Right atrium auricular region (tissue), 2 donors: ENCODE measurements around the gene OTOG. TPM values are rescaled to one million over a fixed set of nuclear protein-coding genes. Genes with fewer than 3 reads are reported as not detected.

Source experiments
- DNase-seq: peaks from one replicate; pipeline ENCODE4 v3.0.0-alpha.2; 2019; ENCODE audit warnings: low spot score
- H3K27ac ChIP-seq, 2 donors: fragments of 200-600 bp; sonication (generic); 1 replicate in 1 of 2; 2 replicates in 1 of 2; pipeline ENCODE4 v1.5.1; 2016 to 2019
- H3K27me3 ChIP-seq, 2 donors: fragments of 200-600 bp; sonication (generic); one replicate each; pipeline versions ENCODE4 v1.5.1 to v1.6.0; 2017 to 2019
- H3K36me3 ChIP-seq: fragments of 200-600 bp; sonication (generic); one replicate; pipeline ENCODE4 v1.5.1; 2016
- H3K4me1 ChIP-seq, 2 donors: fragments of 200-600 bp; sonication (generic); one replicate each; pipeline versions ENCODE4 v1.5.1 to v1.6.0; 2017 to 2019
- H3K4me3 ChIP-seq, 2 donors: fragments of 200-600 bp; sonication (generic); 1 replicate in 1 of 2; 2 replicates in 1 of 2; pipeline ENCODE4 v1.5.1; 2017 to 2019; ENCODE audit warnings: mild to moderate bottlenecking in 1 of 2, moderate library complexity in 1 of 2
- H3K9me3 ChIP-seq, 2 donors: fragments of 200-600 bp; sonication (generic); one replicate each; pipeline ENCODE4 v1.5.1; 2019
- CTCF ChIP-seq, 2 donors: fragments of 200-600 bp; sonication (generic); IDR thresholded peaks; one replicate each; pipeline ENCODE4 v1.5.1; 2019; ENCODE audit warnings: antibody characterized with exemption in 2 of 2
- total RNA-seq, 2 donors: library from RNA; depleted of rRNA; stranded (reverse); fragments of >200 nt; gene quantifications; one replicate each; pipeline ENCODE4 v1.1.0, GENCODE V29; 2016

OTOG gene
- total RNA-seq, 2 donors from 2014 or later: not detected

GRCh38 chr11:17691976-17692375 lies 144.9 kb downstream of the OTOG start:
- H3K9me3 ChIP-seq: no peaks in the 10 kb centered on the region
- TF ChIP-seq CTCF (IDR thresholded peaks at IDR 0.05): no peak
- H3K4me3 ChIP-seq: no peak overlapping the region
- no peaks in the 10 kb centered on the region for H3K4me1 ChIP-seq
- no peak overlapping the region for H3K27ac ChIP-seq
- no peak for DNase-seq
- peaks cover 0 to 8% of the 10 kb centered on the region in 2 donors for H3K27me3 ChIP-seq
- no peaks in the 10 kb centered on the region for H3K36me3 ChIP-seq

- Histone ChIP-seq H3K27me3 (peaks cover 0 to 8% of the 10 kb centered on the region in 2 donors), H3K9me3 (no peaks in the 10 kb centered on the region), H3K4me1 (no peaks in the 10 kb centered on the region), H3K36me3 (no peaks in the 10 kb centered on the region), H3K27ac (no peak overlapping the region), H3K4me3 (no peak overlapping the region)
- peak; percentile 40 for DNase-seq
- TF ChIP-seq CTCF (IDR thresholded peaks at IDR 0.05): no peak
Measured at GRCh38 chr11:17692931-17693330, 145.9 kb downstream of the OTOG start.

- Histone ChIP-seq H3K36me3 (no peaks in the 10 kb centered on the region), H3K9me3 (no peaks in the 10 kb centered on the region), H3K4me3 (no peak overlapping the region), H3K27me3 (peaks cover 0 to 8% of the 10 kb centered on the region in 2 donors), H3K4me1 (no peaks in the 10 kb centered on the region), H3K27ac (no peak overlapping the region)
- TF ChIP-seq CTCF (IDR thresholded peaks at IDR 0.05): no peak
- DNase-seq: peak; percentile 2
Measured at GRCh38 chr11:17693531-17693930, 146.5 kb downstream of the OTOG start.

- Histone ChIP-seq H3K27me3 (peaks cover 0 to 8% of the 10 kb centered on the region in 2 donors), H3K4me1 (no peaks in the 10 kb centered on the region), H3K36me3 (no peaks in the 10 kb centered on the region), H3K9me3 (no peaks in the 10 kb centered on the region), H3K27ac (no peak overlapping the region), H3K4me3 (no peak overlapping the region)
- no peak for DNase-seq
- no peak for TF ChIP-seq CTCF (IDR thresholded peaks at IDR 0.05)
Measured at GRCh38 chr11:17694494-17695110, 147.5 kb downstream of the OTOG start.

- H3K4me1 ChIP-seq: no peaks in the 10 kb centered on the region
- H3K27me3 ChIP-seq: peaks cover 0 to 8% of the 10 kb centered on the region in 2 donors
- H3K9me3 ChIP-seq: no peaks in the 10 kb centered on the region
- no peak for TF ChIP-seq CTCF (IDR thresholded peaks at IDR 0.05)
- DNase-seq: no peak
- no peaks in the 10 kb centered on the region for H3K36me3 ChIP-seq
- H3K27ac ChIP-seq: no peak overlapping the region
- H3K4me3 ChIP-seq: peak overlapping the region in 1 of 2 donors; percentile 21
Measured at GRCh38 chr11:17695454-17696441, 148.7 kb downstream of the OTOG start.
